Iris pigment epithelial cell (primary cell): ENCODE data around the gene STAM2.
"Not testable (repeated sequence)": the region's sequence is repeated elsewhere in the genome, so short reads cannot be mapped to it uniquely, and the experiment has no call there.

Experiments used
- DNase-seq: peaks from one replicate; pipeline ENCODE4 v3.0.0-alpha.2; 2011; ENCODE audit warnings: low read depth

STAM2 gene

GRCh38 chr2:152172201-152172785, 3.3 kb downstream of the STAM2 start:
- not testable (repeated sequence) for DNase-seq

DNA sequence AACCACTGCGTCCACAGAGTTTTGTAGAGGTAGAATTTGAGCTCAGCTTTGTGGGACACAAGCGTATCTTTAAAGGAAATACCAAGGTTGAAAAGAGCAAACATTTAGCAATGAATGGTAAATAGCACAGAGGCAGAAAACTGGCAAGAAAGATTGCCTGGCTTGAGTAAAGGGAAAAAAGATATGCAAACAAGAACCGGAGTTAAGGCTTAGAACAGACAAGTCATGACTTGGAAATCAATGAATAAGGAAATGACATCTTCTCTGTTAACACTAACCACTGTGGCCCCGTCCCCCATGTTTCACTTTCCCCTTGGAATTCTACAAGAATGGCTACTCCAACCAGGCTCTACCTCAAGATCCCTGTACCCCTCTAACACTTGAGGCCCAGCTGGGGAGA, 3.8 kb downstream of the STAM2 start:
- DNase-seq = peak; percentile 56

DNA sequence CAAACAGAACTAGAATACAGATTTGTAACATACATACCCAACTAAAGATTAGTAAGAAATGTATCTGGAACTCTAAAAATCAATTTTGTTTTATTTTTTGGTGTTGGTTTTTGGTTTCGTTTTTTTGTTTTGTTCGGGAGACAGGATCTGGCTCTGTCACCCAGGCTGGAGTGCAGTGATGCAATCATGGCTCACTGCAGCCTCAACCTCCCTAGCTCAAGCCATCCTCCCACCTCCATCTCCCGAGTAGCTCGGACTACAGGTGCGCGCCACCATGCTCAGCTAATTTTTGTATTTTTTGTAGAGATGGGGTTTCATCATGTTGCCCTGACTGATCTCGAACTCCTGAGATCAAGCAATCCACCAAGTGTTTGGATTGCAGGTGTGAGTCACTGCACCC, 6.4 kb downstream of the STAM2 start:
- DNase-seq = not testable (repeated sequence)

DNA sequence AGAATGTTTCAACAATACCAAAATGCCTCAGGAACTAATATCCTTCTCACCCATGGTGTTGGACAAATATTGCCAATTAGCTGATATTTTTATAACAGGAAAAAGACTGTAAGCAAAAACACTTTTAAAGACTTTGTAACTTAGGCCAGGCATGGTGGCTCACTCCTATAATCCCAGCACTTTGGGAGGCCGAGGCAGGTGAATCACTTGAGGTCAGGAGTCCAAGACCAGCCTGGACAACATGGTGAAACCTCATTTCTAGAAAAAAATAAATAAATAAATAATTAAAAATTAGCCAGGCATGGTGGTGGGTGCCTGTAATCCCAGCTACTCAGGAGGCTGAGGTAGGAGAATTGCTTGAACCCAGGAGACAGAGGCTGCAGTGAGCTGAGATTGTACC, 8.1 kb downstream of the STAM2 start:
- DNase-seq = not testable (repeated sequence)

GRCh38 chr2:152167065-152167464, 8.5 kb downstream of the STAM2 start:
- DNase-seq = no peak

- DNase-seq = peak; percentile 75
Observed at GRCh38 chr2:152166633-152167032, 8.9 kb downstream of the STAM2 start.

DNA sequence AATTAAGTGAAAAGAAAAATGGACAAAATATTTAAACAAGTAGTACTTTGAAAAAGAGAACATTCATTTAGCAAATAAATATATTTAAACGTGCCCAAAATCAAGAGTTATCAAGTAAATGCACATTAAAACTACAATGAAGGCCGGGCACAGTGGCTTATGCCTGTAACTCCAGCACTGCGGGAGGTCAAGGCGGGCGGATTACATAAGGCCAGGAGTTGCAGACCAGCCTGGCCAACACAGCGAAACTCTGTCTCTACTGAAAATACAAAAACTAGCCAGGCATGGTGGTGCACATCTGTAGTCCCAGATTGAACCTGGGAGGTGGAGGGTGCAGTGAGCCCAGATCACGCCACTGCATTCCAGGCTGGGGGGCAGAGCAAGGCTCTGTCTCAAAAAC, 9.8 kb downstream of the STAM2 start:
- no peak for DNase-seq

GRCh38 chr2:152165306-152165705, 10.3 kb downstream of the STAM2 start:
- DNase-seq = no peak

DNA sequence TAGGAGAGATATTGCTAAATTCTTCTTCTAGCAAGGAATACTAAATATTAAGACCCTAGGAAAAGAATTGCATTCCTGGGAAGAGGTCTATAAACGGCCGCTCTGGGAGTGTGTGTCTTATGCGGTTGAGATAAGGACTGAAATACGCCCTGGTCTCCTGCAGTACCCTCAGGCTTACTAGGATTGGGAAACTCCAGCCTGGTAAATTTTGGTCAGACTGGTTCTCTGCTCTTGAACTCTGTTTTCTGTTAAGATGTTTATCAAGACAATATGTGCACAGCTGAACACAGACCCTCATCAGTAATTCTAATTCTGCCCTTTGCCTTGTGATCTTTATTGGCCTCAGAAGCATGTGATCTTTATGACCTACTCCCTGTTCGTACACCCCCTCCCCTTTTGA, 11.9 kb downstream of the STAM2 start:
- DNase-seq = not testable (repeated sequence)

DNA sequence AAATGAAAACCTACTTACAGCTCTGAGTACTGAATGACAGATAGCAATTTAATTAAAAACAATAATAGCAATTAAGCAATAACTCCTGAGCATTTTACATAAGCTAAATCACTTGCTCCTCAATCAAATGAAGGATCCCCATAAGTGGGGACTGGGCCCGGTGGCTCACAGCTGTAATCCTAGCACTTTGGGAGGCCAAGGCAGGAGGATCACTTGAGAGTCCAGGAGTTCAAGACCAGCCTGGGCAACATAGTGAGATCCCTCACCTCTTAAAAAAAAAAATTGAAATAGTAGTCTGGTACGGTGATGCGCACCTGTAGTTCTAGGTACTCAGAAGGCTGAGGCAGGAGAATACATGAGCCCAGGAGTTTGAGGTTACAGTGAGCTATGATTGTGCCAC, 13.4 kb downstream of the STAM2 start:
- no peak for DNase-seq

GRCh38 chr2:152161598-152161997, 14.0 kb downstream of the STAM2 start:
- DNase-seq = no peak

DNA sequence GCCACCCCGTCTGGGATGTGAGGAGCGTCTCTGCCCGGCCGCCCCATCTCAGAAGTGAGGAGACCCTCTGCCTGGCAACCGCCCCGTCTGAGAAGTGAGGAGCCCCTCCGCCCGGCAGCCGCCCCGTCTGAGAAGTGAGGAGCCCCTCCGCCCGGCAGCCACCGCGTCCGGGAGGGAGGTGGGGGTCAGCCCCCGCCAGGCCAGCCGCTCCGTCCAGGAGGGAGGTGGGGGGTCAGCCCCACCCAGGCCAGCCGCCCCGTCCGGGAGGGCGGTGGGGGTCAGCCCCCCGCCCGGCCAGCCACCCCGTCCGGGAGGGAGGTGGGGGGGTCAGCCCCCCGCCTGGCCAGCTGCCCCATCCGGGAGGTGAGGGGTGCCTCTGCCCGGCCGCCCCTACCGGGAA, 15.2 kb downstream of the STAM2 start:
- not testable (repeated sequence) for DNase-seq

DNA sequence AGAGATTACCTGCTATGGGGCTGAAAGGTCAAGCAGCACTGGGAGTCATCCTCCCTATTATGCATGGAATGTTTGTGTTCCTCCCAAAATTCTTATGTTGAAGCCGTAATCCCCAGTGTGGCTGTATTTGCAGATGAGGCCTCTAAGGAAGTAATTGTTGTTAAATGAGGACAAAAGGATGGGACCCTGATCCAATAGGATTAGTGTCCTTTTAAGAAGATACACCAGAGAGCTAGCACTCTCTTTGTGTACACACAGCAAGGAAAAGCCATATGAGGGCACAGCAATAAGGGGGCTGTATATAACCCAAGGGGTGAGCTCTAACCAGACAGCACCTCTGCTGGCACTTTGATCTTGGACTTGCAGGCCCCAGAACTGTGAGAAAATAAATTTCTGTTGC, 18.3 kb downstream of the STAM2 start:
- no peak for DNase-seq

DNA sequence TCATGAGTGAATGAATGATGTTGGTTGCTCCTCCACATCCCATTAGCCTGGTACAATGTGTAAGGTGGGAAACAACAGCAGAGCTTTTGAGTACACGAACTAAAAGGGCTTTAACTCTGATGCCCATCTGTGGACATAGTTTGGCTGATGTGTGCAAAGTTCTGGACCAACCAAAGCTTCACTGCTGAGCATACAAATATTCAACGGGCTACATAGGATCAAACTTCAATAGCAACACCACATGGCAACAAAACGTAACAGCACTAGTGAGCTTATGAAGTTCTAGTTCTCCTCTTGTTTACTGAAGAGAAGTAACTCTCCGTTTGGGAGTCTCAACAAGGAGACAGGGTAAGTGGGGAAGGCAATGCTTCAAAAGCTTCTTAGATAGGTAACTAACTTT, 20.4 kb downstream of the STAM2 start:
- no peak for DNase-seq

DNA sequence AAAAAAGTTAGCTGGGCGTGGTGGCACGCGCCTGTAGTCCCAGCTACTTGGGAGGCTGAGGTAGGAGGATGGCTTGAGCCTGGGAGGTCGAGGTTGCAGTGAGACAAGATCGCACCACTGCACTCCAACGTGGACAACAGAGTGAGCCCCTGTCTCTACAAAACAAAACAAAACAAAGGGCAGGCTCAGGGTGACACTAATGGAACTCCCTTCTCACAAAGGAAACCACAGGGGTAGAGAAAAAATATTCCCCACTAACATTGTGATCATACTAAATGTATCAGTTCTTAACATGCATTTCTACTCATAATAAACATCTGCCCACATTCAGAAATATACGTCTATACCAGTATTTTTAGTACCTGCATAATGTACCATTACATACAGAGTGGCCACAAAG, 21.1 kb downstream of the STAM2 start:
- no peak for DNase-seq

GRCh38 chr2:152134488-152135280, 40.9 kb downstream of the STAM2 start:
- DNase-seq = peak; percentile 86

DNA sequence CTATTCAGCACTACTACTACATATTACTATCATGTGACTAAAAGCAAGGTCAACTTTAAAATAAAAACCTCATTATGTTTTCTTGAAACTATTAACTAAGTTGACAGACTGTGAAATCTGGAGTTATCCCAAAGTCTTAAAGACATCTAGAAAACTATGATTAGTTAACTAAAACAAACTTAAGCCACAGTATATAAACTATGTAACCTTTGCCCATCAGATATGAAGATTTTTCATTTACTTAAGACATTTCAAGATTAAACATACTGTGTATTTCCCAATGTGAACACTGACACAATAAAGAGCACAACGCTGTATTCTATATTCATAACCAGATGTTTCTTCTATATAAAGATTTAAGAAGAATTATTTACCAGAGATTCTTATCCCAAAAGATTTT, 43.3 kb downstream of the STAM2 start:
- DNase-seq = peak; percentile 61

GRCh38 chr2:152127628-152128027, 47.9 kb downstream of the STAM2 start:
- DNase-seq = no peak

DNA sequence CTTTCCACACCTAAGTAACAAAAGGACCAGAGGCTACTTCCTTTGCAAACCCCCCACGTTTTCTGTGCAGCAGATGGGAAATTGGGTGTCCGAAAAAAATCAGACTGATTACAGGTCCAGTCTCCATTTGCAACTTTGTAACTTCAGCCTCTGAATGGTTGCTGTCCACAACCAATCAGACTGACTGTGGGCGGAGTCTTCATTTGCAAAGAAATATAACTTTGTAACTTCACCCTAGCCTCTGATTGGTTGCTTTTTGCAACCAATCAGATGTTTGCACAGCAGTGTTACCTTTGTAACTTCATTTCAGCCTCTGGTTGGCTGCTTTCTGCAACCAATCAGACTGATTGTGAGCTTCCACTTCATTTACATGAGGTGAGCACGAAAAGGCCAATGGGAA, 48.9 kb downstream of the STAM2 start:
- DNase-seq = no peak

GRCh38 chr2:152122161-152122560, 53.4 kb downstream of the STAM2 start:
- no peak for DNase-seq

- no peak for DNase-seq
Observed at GRCh38 chr2:152120430-152120829, 55.1 kb downstream of the STAM2 start.

DNA sequence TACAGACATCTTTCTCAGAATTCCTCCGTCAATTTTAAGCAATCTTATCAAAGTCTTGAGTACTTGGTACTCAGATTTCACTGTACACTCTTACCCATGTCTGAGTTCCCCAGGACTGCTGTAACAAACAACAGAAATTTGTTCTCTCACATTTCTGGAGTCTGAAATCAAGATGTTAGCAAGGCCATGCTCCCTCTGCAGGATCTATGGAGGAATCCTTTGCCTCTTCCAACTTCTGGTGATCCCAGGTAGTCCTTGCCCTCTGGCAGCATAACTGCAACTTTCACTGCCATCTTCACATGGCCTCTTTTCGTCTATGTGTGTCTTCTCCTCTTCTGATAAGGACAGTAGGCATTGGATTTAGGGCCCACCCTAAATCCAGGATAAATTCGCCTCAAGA, 59.6 kb downstream of the STAM2 start:
- no peak for DNase-seq

DNA sequence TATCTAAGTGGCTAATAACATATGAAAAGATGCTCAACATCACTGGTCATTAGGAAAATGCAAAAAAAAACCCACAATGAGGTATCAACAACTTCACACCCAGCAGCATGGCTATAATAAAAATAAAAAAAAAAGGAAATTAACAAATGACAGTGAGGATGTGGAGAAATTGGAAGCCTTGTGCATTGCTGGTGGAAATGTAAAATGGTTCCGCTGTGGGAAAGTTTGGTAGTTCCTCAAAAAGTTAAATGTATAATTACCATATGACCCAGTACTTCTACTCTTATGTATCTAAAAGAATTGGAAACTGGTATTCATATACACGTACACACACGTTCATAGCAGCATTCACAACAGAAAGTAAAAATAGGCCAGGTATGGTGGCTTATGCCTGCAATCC, 61.2 kb downstream of the STAM2 start:
- no peak for DNase-seq

GRCh38 chr2:152107140-152107539, 68.4 kb downstream of the STAM2 start:
- DNase-seq = not testable (repeated sequence)
